SU-DHL-6 (cell line): ENCODE data around the gene GMDS.

Experiments
- H2AFZ ChIP-seq: fragments of 200-600 bp; sonication (generic); 2 replicates; pipeline ENCODE4 v1.6.1; 2014; ENCODE audit warnings: low read depth, mild to moderate bottlenecking, moderate library complexity, mixed read lengths, antibody characterized with exemption, low read length; ENCODE audit not compliant: severe bottlenecking
- H3F3A ChIP-seq: fragments of 200-600 bp; shearing (Covaris generic); 2 replicates; pipeline ENCODE4 v1.6.0; 2016; ENCODE audit warnings: antibody characterized with exemption, mild to moderate bottlenecking; ENCODE audit not compliant: insufficient read depth
- H3K27ac ChIP-seq: fragments of 200-600 bp; sonication (generic); 2 replicates; pipeline ENCODE4 v1.5.1; 2016; ENCODE audit warnings: low read depth, mild to moderate bottlenecking, low read length, moderate library complexity, mixed read lengths
- H3K27me3 ChIP-seq: fragments of 200-600 bp; sonication (generic), shearing (Covaris generic); 2 replicates; pipeline ENCODE4 v1.6.0; 2014; ENCODE audit warnings: mild to moderate bottlenecking, low read length
- H3K36me3 ChIP-seq: fragments of 200-600 bp; sonication (generic); 2 replicates; pipeline ENCODE4 v1.6.1; 2014; ENCODE audit warnings: mild to moderate bottlenecking, low read length, mixed read lengths
- H3K4me2 ChIP-seq: fragments of 300-600, 200-600 bp; shearing (Covaris generic), sonication (generic); 2 replicates; pipeline ENCODE4 v1.6.0; 2014; ENCODE audit warnings: low read length, low read depth, mild to moderate bottlenecking; ENCODE audit not compliant: poor library complexity, severe bottlenecking
- H3K4me3 ChIP-seq: fragments of 200-600 bp; sonication (generic); 2 replicates; pipeline ENCODE4 v1.5.1; 2014; ENCODE audit warnings: antibody characterized with exemption, low read length, mild to moderate bottlenecking, mixed read lengths; ENCODE audit not compliant: insufficient read depth, poor library complexity, severe bottlenecking
- H3K79me2 ChIP-seq: fragments of 200-600 bp; sonication (generic); 2 replicates; pipeline ENCODE4 v1.6.1; 2014; ENCODE audit warnings: mild to moderate bottlenecking, low read length, moderate library complexity; ENCODE audit not compliant: insufficient read depth
- H3K9ac ChIP-seq: fragments of 200-600 bp; sonication (generic); 2 replicates; pipeline ENCODE4 v1.7.0; 2014; ENCODE audit warnings: mild to moderate bottlenecking, low read length
- H3K9me2 ChIP-seq: fragments of 200-600 bp; sonication (generic); replicated peaks from 2 replicates; pipeline ENCODE4 v1.6.1; 2014; ENCODE audit warnings: low read length; ENCODE audit not compliant: insufficient read depth
- H3K9me3 ChIP-seq: fragments of 200-600 bp; sonication (generic); 2 replicates; pipeline ENCODE4 v1.6.1; 2014; ENCODE audit warnings: low read length, mixed read lengths; ENCODE audit not compliant: insufficient read depth
- H4K20me1 ChIP-seq: fragments of 200-600 bp; sonication (generic); 2 replicates; pipeline ENCODE4 v1.6.1; 2014; ENCODE audit warnings: low read depth, mild to moderate bottlenecking, antibody characterized with exemption, low read length, moderate library complexity, mixed read lengths
- EZH2phosphoT487 ChIP-seq: fragments of 200-600 bp; sonication (generic), shearing (Covaris generic); conservative IDR thresholded peaks from 2 replicates; pipeline ENCODE4 v1.6.1; 2018; ENCODE audit warnings: mild to moderate bottlenecking, antibody characterized with exemption, low read length, moderate library complexity, mixed read lengths
- TF ChIP-seq, protein P1 (sequence below): fragments of 200-600 bp; sonication (generic); IDR thresholded peaks from one replicate; pipeline ENCODE4 v1.5.1; 2017; ENCODE audit warnings: antibody characterized with exemption, mild to moderate bottlenecking, low read length, moderate library complexity; ENCODE audit not compliant: insufficient read depth, poor library complexity, severe bottlenecking

GMDS gene

DNA sequence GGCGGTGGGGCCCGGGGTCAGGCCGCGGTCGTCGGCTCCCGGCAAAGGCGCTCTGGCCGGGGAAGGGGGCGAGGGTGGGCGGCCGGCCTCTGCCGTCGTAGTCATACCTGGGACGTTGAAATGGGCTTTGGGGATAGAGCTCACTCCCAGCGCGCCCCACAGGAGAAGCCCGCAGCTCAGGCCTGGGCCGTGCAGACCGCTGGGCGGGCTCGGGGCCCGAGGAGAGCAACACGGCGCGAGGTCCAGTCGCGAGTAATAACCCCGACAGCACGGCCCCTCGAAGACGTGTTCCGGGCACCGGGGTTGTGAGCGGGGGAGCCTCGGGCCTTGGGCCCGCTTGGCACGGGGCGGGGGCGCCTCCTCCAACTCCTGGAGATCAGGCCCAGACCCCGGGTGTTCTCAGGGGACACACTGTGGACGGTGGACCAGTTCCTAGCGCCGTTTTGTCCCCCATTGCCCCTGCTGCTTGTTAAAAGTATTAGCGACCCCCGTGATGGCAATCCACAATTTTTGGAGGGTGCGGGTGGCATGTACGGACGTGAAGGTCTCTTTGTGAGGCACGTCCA is 624.8 kb downstream of the GMDS start:
- Histone ChIP-seq H3K4me2 (no peak overlapping the region), H2AFZ (no peak overlapping the region), H3K4me3 (no peak overlapping the region), H3F3A (no peaks in the 10 kb centered on the region), H3K9ac (no peak overlapping the region), H3K27ac (no peak overlapping the region), H3K9me3 (no peaks in the 10 kb centered on the region), H3K27me3 (no peaks in the 10 kb centered on the region), H3K36me3 (no peaks in the 10 kb centered on the region), H3K79me2 (no peaks in the 10 kb centered on the region), H3K9me2 (no peaks in the 10 kb centered on the region), H4K20me1 (no peaks in the 10 kb centered on the region)
- TF ChIP-seq, protein P1, sequence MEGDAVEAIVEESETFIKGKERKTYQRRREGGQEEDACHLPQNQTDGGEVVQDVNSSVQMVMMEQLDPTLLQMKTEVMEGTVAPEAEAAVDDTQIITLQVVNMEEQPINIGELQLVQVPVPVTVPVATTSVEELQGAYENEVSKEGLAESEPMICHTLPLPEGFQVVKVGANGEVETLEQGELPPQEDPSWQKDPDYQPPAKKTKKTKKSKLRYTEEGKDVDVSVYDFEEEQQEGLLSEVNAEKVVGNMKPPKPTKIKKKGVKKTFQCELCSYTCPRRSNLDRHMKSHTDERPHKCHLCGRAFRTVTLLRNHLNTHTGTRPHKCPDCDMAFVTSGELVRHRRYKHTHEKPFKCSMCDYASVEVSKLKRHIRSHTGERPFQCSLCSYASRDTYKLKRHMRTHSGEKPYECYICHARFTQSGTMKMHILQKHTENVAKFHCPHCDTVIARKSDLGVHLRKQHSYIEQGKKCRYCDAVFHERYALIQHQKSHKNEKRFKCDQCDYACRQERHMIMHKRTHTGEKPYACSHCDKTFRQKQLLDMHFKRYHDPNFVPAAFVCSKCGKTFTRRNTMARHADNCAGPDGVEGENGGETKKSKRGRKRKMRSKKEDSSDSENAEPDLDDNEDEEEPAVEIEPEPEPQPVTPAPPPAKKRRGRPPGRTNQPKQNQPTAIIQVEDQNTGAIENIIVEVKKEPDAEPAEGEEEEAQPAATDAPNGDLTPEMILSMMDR, result no peak
- no peak for TF ChIP-seq EZH2phosphoT487

- H3K4me3 ChIP-seq, result no peak overlapping the region
- H3K9me3 ChIP-seq, result no peaks in the 10 kb centered on the region
- no peak overlapping the region for H3K4me2 ChIP-seq
- H2AFZ ChIP-seq, result no peak overlapping the region
- no peaks in the 10 kb centered on the region for H3K36me3 ChIP-seq
- H3K79me2 ChIP-seq, result no peaks in the 10 kb centered on the region
- H3K27me3 ChIP-seq, result no peaks in the 10 kb centered on the region
- no peak overlapping the region for H3K27ac ChIP-seq
- H3K9ac ChIP-seq, result no peak overlapping the region
- no peaks in the 10 kb centered on the region for H4K20me1 ChIP-seq
- TF ChIP-seq, protein P1, result no peak
- TF ChIP-seq EZH2phosphoT487, result no peak
- no peaks in the 10 kb centered on the region for H3F3A ChIP-seq
- no peaks in the 10 kb centered on the region for H3K9me2 ChIP-seq
Observed at GRCh38 chr6:1619673-1620503, 625.5 kb downstream of the GMDS start.

DNA sequence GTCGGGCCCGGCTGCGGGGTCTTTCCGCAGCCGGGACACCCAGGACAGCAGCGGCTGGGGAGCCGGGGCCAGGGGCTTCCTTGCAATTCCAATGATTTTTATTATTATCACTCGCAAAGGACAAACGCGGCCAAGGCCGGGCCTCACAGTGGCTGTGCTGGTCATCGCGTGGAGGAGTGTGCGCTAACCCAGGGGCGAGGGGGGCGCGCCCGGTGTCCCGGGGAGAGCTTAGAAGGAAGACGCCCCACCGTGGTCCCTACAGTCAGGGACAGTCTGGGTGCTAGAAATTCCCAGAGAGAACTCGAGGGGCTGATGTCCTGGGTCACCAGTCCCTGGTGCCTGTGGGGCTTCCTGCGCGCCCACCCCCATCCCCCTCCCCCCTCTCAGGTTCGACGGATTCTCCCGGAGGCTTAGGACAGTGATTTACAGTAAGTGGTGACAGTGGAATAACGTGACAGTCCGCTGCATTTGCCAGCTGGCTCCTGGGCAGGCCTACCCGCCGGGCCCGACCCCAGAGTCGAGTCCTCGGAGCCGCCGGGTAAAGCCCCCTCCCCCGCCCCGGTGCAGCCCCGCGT is 626.2 kb downstream of the GMDS start:
- Histone ChIP-seq H3K4me3 (no peak overlapping the region), H3K9me3 (no peaks in the 10 kb centered on the region), H4K20me1 (no peaks in the 10 kb centered on the region), H3K79me2 (no peaks in the 10 kb centered on the region), H3K4me2 (no peak overlapping the region), H3K9ac (no peak overlapping the region), H3K36me3 (no peaks in the 10 kb centered on the region), H3F3A (no peaks in the 10 kb centered on the region), H3K27ac (no peak overlapping the region), H3K9me2 (no peaks in the 10 kb centered on the region), H3K27me3 (no peaks in the 10 kb centered on the region), H2AFZ (no peak overlapping the region)
- TF ChIP-seq, protein P1, result no peak
- TF ChIP-seq EZH2phosphoT487, result no peak
